Adipocyte (in vitro differentiated cells): ENCODE data around the gene CAMK1D.

Experiments
- DNase-seq: peaks from one replicate; pipeline ENCODE4 v3.0.0-alpha.2; 2015; ENCODE audit warnings: low read depth
- H3K27me3 ChIP-seq: replicated peaks from 2 replicates; pipeline ENCODE4 v1.7.0; 2013; ENCODE audit warnings: mild to moderate bottlenecking, low read length, moderate library complexity; ENCODE audit not compliant: control insufficient read depth, insufficient read depth
- H3K36me3 ChIP-seq: 2 replicates; pipeline ENCODE4 v1.7.0; 2013; ENCODE audit warnings: low read length, mild to moderate bottlenecking, moderate library complexity; ENCODE audit not compliant: control insufficient read depth, insufficient read depth, severe bottlenecking
- H3K4me1 ChIP-seq: 2 replicates; pipeline ENCODE4 v1.7.0; 2013; ENCODE audit warnings: mild to moderate bottlenecking, low read length, moderate library complexity; ENCODE audit not compliant: control insufficient read depth, insufficient read depth
- H3K4me3 ChIP-seq: 2 replicates; pipeline ENCODE4 v1.7.0; 2013; ENCODE audit warnings: mild to moderate bottlenecking, low read length, moderate library complexity
- H3K9ac ChIP-seq: 2 replicates; pipeline ENCODE4 v1.7.0; 2013; ENCODE audit warnings: mild to moderate bottlenecking, low read length, moderate library complexity
- H3K9me3 ChIP-seq: 2 replicates; pipeline ENCODE4 v1.7.0; 2013; ENCODE audit warnings: mild to moderate bottlenecking, low read length, moderate library complexity; ENCODE audit not compliant: control insufficient read depth

Gene CAMK1D

DNA sequence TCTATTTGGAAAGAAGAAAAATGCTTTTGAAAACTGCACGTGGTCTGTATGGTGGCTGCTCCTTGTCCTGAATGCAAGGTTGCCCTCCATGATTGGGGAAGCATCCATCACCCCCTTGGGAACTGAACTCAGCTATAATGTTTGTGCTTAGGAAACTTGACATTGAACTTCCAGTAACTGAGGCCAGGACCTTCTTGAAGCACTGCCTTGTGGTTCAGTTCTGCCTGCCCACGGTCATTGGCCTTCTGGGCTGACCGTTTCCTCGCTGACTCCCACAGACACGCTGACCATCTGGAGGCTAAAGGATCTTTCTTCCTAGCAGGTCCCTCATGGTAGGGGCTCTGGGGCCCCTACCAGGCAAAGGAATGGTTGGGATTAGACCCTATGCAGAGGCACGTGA, 247.8 kb downstream of the CAMK1D start:
- no peaks in the 10 kb centered on the region for H3K27me3 ChIP-seq
- H3K9me3 ChIP-seq, result no peaks in the 10 kb centered on the region
- no peak overlapping the region for H3K9ac ChIP-seq
- no peaks in the 10 kb centered on the region for H3K4me1 ChIP-seq
- H3K36me3 ChIP-seq, result no peaks in the 10 kb centered on the region
- no peak for DNase-seq
- H3K4me3 ChIP-seq, result no peak overlapping the region

DNA sequence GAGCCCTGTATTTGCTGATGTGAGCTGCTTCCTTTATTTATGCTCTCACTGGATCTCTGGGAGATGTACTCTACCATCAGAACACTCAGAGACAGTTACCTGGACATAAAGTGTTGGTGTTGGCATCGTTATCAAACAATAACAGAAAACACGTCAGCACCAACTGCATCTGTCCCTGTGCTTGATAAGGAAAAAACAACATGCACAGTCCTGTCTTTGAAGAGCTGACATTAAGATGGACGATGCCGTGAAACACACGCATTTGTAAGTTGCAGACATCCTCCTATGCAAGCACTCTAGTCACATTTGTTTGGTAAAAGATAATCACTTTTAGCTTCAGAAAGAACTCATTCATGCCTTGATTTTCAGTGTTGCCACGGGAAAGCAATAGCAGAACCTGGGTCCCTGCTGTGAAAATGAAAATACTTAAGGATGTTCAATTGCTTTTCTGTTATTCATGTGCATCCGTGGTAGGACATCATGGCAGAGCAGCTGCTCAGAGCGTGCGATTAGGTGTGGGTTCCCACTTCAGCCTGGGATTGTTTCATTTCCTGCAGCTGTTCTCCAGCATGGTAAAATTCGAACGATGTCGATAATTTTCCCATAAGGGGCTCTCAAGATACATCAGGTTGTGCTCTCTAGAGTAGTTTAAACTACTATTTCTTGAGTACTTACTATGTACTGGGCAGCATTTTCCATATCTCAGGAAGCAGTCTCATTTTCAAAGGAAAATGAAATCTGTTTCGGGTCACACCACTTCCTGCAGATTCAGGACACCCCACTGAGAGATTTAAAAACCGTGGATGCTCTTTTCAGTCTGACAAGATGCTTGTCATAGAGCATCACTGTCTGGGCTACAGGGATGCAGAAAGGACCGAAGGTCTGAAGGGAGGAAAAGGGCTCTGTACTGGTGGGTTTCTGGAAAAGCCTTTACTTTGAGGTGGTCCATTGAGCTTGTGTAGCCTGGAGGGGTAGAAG, 248.7 kb downstream of the CAMK1D start:
- no peak for DNase-seq
- Histone ChIP-seq H3K36me3 (no peaks in the 10 kb centered on the region), H3K4me3 (no peak overlapping the region), H3K9me3 (no peaks in the 10 kb centered on the region), H3K9ac (no peak overlapping the region), H3K27me3 (no peaks in the 10 kb centered on the region), H3K4me1 (no peaks in the 10 kb centered on the region)

DNA sequence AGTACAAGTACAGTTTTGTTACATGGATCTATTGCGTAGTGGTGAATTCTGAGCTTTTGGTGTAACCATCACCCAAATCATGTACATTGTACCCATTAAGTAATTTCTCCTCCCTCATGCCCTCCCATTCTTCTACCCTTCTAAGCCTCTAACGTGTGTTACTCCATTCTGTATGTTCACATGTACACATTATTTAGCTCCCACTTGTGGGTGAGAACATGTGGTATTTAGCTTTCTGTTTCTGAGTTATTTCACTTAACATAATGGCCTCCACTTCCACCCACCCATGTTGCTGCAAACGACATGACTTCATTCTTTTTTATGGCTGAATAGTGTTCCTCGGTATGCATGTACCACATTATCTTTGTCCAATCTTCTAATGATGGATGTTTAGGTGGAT, 251.3 kb downstream of the CAMK1D start:
- Histone ChIP-seq H3K36me3 (no peaks in the 10 kb centered on the region), H3K9ac (no peak overlapping the region), H3K9me3 (no peaks in the 10 kb centered on the region), H3K4me1 (peaks cover 6% of the 10 kb centered on the region), H3K4me3 (no peak overlapping the region), H3K27me3 (no peaks in the 10 kb centered on the region)
- no peak for DNase-seq

DNA sequence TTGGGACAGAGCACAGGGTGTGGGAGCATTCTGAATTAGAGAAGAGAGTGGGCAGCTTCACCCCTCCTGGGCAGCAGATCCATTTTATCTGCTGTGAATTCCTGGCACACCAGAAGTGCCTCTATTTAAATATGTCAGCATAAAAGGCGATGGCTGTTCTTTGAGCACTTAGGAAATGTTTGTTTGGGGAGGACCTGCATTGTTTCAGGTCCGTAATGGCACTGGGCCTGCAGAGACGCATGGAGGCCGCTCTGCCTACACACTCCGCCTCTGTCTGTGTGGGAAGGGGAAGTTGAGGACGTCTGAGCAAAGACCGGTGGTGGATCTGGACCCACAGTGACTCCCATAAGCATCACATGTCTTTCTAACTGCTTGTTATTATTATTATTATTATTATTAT, 253.2 kb downstream of the CAMK1D start:
- Histone ChIP-seq H3K27me3 (no peaks in the 10 kb centered on the region), H3K4me1 (peaks cover 14% of the 10 kb centered on the region), H3K9ac (no peak overlapping the region), H3K9me3 (no peaks in the 10 kb centered on the region), H3K36me3 (no peaks in the 10 kb centered on the region), H3K4me3 (no peak overlapping the region)
- no peak for DNase-seq

DNA sequence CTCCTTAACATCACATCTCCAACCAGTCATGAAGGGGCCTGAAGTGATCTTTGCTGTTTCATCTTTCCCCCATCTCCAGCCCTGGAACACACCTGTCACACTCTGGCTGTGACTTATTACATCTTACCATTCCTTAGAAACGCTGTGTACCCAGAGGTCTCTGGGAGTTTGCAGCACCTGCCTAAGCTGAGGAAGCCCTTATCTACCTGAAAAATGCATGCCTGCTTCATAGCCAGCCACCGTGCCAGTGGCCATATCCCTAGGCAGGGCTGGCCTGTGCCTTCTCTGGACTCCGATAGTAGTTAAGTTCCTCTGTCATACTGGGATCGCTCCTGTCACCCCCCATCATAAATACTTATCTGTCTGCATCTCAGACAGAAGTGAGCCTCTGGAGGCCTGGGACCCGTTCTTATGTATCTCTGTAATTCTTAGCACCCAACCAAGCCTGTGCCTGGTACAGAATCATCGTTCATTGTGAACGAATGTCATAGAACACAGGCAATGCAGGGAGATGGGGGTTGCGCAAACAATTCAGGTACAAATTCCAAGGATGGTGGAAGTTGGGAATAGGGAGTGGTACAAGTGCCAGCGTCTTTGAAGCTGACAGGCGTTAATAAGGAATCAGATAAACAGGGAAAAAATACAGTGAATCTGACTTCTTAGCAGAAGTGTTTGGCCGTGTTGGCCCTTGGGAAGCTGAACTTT, 254.6 kb downstream of the CAMK1D start:
- H3K36me3 ChIP-seq, result no peaks in the 10 kb centered on the region
- H3K9ac ChIP-seq, result no peak overlapping the region
- H3K9me3 ChIP-seq, result no peaks in the 10 kb centered on the region
- no peak for DNase-seq
- H3K4me1 ChIP-seq, result peaks cover 14% of the 10 kb centered on the region
- H3K27me3 ChIP-seq, result no peaks in the 10 kb centered on the region
- H3K4me3 ChIP-seq, result no peak overlapping the region

DNA sequence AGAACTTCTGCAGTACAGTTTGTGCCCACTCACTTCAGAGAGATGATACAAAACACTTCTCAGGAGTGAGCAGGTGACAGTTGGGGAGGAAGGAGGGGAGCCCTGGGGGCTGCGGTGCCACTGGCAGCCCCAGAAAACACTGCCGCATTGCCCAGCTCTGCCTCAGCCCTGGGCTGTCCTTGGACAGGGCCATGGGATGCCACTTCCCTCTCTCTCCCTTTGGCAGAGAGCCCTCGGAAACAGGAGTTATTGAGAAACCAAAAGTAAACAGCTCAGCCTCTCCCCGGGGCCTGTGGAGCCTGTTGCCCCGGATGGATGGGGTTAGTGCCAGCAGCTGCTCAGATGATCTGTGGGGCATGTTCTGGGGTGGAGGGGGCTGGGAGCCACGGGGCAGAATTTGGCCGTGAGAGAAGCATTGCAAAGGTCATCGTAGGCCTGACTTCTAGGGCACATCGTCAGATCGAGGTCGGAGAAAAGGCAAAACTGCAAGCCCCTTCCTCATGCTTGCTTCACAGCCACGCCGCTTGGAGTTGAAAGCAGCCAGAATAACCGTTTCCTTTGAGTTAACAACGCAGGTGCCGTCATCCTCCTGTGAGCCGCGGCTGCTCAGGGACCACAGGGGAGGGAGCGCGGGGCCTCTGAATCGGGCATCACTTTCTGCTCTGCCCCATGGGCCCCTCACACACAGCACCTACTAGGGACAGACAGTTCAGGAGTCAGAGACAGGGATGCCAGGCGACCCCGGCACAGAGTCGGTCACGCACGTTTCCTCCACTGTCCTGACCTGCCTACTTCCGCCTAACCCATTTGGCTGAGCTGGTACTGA, 256.4 kb downstream of the CAMK1D start:
- Histone ChIP-seq H3K27me3 (no peaks in the 10 kb centered on the region), H3K36me3 (no peaks in the 10 kb centered on the region), H3K9ac (peak overlapping the region; percentile 50), H3K4me3 (no peak overlapping the region), H3K4me1 (peaks cover 14% of the 10 kb centered on the region), H3K9me3 (no peaks in the 10 kb centered on the region)
- peak; percentile 86 for DNase-seq

DNA sequence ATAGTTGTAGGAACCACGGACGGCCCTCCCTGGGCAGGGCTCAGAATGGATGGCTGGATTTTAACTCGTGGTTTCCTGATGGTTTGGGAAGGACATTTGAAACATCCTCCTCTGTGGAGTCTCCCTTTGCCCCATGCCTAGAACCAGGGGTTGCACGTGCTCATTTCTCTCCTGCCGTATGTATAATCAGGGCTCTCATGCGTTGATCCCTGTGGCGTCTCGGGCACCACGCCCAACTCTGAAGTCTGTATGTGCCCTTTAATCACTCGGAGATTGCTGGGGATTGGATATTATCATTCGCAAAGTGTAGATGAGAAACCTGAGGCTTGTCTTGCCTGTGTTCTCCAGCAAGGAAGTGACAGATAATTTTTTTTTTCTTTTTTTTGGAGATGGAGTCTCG, 257.1 kb downstream of the CAMK1D start:
- Histone ChIP-seq H3K4me1 (peaks cover 14% of the 10 kb centered on the region), H3K9me3 (no peaks in the 10 kb centered on the region), H3K4me3 (no peak overlapping the region), H3K9ac (peak overlapping the region; percentile 18), H3K36me3 (no peaks in the 10 kb centered on the region), H3K27me3 (no peaks in the 10 kb centered on the region)
- DNase-seq, result no peak

DNA sequence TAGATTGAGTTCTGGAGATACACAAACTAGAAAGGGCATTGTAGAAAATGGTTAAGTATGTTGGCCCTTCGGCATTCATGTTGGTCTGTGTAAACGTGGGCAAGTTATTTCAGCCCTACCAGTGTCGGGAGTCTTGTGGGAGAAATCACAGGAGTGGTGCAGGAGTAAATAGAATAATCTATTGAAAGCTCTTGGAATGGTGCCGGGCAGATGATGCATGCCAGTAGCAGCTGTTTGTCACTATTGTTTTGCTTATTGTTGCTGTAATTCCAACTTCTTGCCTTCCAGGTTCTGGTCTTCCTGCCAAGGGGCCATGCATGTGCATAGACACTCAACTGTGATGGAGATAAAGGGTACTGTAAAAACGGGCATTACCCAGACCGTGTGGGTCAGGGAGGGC, 259.4 kb downstream of the CAMK1D start:
- no peaks in the 10 kb centered on the region for H3K36me3 ChIP-seq
- no peaks in the 10 kb centered on the region for H3K9me3 ChIP-seq
- DNase-seq, result no peak
- H3K4me3 ChIP-seq, result no peak overlapping the region
- no peak overlapping the region for H3K9ac ChIP-seq
- H3K27me3 ChIP-seq, result no peaks in the 10 kb centered on the region
- peaks cover 14% of the 10 kb centered on the region for H3K4me1 ChIP-seq

DNA sequence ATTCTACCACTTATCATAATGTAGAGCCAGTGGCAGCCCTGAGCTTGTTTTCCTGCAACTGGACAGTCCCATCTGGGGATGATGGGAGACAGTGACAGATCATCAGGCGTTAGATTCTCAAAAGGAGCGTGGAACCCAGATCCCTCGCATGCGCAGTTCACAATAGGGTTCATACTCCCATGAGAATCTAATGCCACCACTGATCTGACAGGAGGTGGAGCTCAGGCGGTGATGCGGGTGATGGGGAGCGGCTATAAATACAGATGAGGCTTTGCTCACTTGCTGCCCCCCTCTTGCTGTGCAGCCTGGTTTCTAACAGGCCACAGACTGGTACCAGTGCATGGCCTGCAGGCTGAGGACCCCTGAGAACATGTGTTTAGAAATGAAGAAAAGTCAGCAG, 260.1 kb downstream of the CAMK1D start:
- no peak overlapping the region for H3K4me3 ChIP-seq
- DNase-seq, result no peak
- H3K27me3 ChIP-seq, result no peaks in the 10 kb centered on the region
- H3K9me3 ChIP-seq, result no peaks in the 10 kb centered on the region
- H3K9ac ChIP-seq, result no peak overlapping the region
- H3K4me1 ChIP-seq, result peaks cover 14% of the 10 kb centered on the region
- H3K36me3 ChIP-seq, result no peaks in the 10 kb centered on the region

DNA sequence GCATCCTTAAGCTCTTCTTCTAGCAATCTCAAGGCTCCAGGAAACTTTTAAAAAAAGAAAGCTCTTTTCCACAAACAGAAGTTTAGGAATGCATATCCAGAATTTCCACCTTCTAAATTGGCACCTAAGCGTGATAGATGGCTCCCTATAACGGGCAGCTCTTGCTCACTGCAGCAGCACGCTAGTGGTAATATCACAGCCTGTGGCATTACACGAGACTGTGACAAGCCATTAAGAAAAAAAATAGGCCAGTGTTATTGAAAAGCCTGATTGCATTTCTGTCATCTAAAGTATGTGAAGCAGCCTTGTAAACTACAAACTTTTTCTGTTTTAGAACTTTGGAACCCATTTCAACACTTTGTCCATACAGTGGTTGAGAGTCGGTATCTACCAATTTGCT, 263.8 kb downstream of the CAMK1D start:
- Histone ChIP-seq H3K36me3 (no peaks in the 10 kb centered on the region), H3K9ac (no peak overlapping the region), H3K4me1 (no peaks in the 10 kb centered on the region), H3K4me3 (no peak overlapping the region), H3K9me3 (no peaks in the 10 kb centered on the region), H3K27me3 (no peaks in the 10 kb centered on the region)
- DNase-seq, result peak; percentile 11
